Measurements from ENCODE around the gene ABCB10. TPM values are rescaled to one million over a fixed set of nuclear protein-coding genes. Genes with fewer than 3 reads are reported as not detected.
"Not testable (repeated sequence)": the region's sequence is repeated elsewhere in the genome, so short reads cannot be mapped to it uniquely, and the experiment has no call there.

The ABCB10 gene
- total and polyA plus RNA-seq, 2 donors, result 13.4 to 15.2 TPM

GRCh38 chr1:229475859-229476258, 82.6 kb downstream of the ABCB10 start:
- H3K4me3 ChIP-seq (ENCODE audit: low read length in 2 of 2); H3K9me3 ChIP-seq (ENCODE audit: control insufficient read depth in 2 of 2, insufficient read depth in 1 of 2, low read length in 1 of 2); H3K27ac ChIP-seq (ENCODE audit: low read depth in 1 of 2, low read length in 1 of 2); H3K27me3 ChIP-seq (ENCODE audit: control insufficient read depth in 2 of 2, insufficient read depth in 1 of 2, low read length in 1 of 2); DNase-seq (ENCODE audit: low read depth in 6 of 9, low spot score in 9 of 9); H3K4me1 ChIP-seq (ENCODE audit: control insufficient read depth in 2 of 2, insufficient read depth in 2 of 2, low read length in 2 of 2): not testable (repeated sequence)
- peaks cover 57 to 68% of the 10 kb centered on the region in 2 donors for H3K36me3 ChIP-seq (ENCODE audit: control insufficient read depth in 2 of 2, insufficient read depth in 2 of 2, low read length in 1 of 2)
- 94% methylated on average over 13 of the region's 13 CpGs for WGBS

- whole genome bisulfite sequencing, result 97% methylated on average over 2 of the region's 2 CpGs
- Histone ChIP-seq H3K27me3 (ENCODE audit: control insufficient read depth in 2 of 2, insufficient read depth in 1 of 2, low read length in 1 of 2) (no peaks in the 10 kb centered on the region), H3K4me1 (ENCODE audit: control insufficient read depth in 2 of 2, insufficient read depth in 2 of 2, low read length in 2 of 2) (no peaks in the 10 kb centered on the region), H3K4me3 (ENCODE audit: low read length in 2 of 2) (no peak overlapping the region), H3K36me3 (ENCODE audit: control insufficient read depth in 2 of 2, insufficient read depth in 2 of 2, low read length in 1 of 2) (peaks cover 58 to 73% of the 10 kb centered on the region in 2 donors), H3K9me3 (ENCODE audit: control insufficient read depth in 2 of 2, insufficient read depth in 1 of 2, low read length in 1 of 2) (no peaks in the 10 kb centered on the region), H3K27ac (ENCODE audit: low read depth in 1 of 2, low read length in 1 of 2) (no peak overlapping the region)
- DNase-seq (ENCODE audit: low read depth in 6 of 9, low spot score in 9 of 9), result no peak
Measured at GRCh38 chr1:229474509-229474908, 84.0 kb downstream of the ABCB10 start.

- no peak overlapping the region for H3K4me3 ChIP-seq (ENCODE audit: low read length in 2 of 2)
- H3K27me3 ChIP-seq (ENCODE audit: control insufficient read depth in 2 of 2, insufficient read depth in 1 of 2, low read length in 1 of 2), result no peaks in the 10 kb centered on the region
- H3K27ac ChIP-seq (ENCODE audit: low read depth in 1 of 2, low read length in 1 of 2), result no peak overlapping the region
- DNase-seq (ENCODE audit: low read depth in 6 of 9, low spot score in 9 of 9), result no peak
- WGBS, result 98% methylated on average over 3 of the region's 3 CpGs
- H3K9me3 ChIP-seq (ENCODE audit: control insufficient read depth in 2 of 2, insufficient read depth in 1 of 2, low read length in 1 of 2), result peaks cover 0 to 3% of the 10 kb centered on the region in 2 donors
- H3K36me3 ChIP-seq (ENCODE audit: control insufficient read depth in 2 of 2, insufficient read depth in 2 of 2, low read length in 1 of 2), result peaks cover 51 to 78% of the 10 kb centered on the region in 2 donors
- H3K4me1 ChIP-seq (ENCODE audit: control insufficient read depth in 2 of 2, insufficient read depth in 2 of 2, low read length in 2 of 2), result no peaks in the 10 kb centered on the region
Measured at GRCh38 chr1:229471175-229471574, 87.3 kb downstream of the ABCB10 start.

GRCh38 chr1:229470406-229471043, 88.0 kb downstream of the ABCB10 start:
- peak in 1 of 9 donors; percentile 7 for DNase-seq (ENCODE audit: low read depth in 6 of 9, low spot score in 9 of 9)
- Histone ChIP-seq H3K27me3 (ENCODE audit: control insufficient read depth in 2 of 2, insufficient read depth in 1 of 2, low read length in 1 of 2) (no peaks in the 10 kb centered on the region), H3K36me3 (ENCODE audit: control insufficient read depth in 2 of 2, insufficient read depth in 2 of 2, low read length in 1 of 2) (peaks cover 51 to 79% of the 10 kb centered on the region in 2 donors), H3K4me1 (ENCODE audit: control insufficient read depth in 2 of 2, insufficient read depth in 2 of 2, low read length in 2 of 2) (no peaks in the 10 kb centered on the region), H3K27ac (ENCODE audit: low read depth in 1 of 2, low read length in 1 of 2) (no peak overlapping the region), H3K4me3 (ENCODE audit: low read length in 2 of 2) (no peak overlapping the region), H3K9me3 (ENCODE audit: control insufficient read depth in 2 of 2, insufficient read depth in 1 of 2, low read length in 1 of 2) (peaks cover 0 to 3% of the 10 kb centered on the region in 2 donors)
- 84% methylated on average over 8 of the region's 8 CpGs for whole genome bisulfite sequencing

GRCh38 chr1:229466887-229467286, 91.6 kb downstream of the ABCB10 start:
- no peak overlapping the region for H3K27ac ChIP-seq (ENCODE audit: low read depth in 1 of 2, low read length in 1 of 2)
- H3K27me3 ChIP-seq (ENCODE audit: control insufficient read depth in 2 of 2, insufficient read depth in 1 of 2, low read length in 1 of 2), result no peaks in the 10 kb centered on the region
- DNase-seq (ENCODE audit: low read depth in 6 of 9, low spot score in 9 of 9), result no peak
- peaks cover 48 to 82% of the 10 kb centered on the region in 2 donors for H3K36me3 ChIP-seq (ENCODE audit: control insufficient read depth in 2 of 2, insufficient read depth in 2 of 2, low read length in 1 of 2)
- H3K9me3 ChIP-seq (ENCODE audit: control insufficient read depth in 2 of 2, insufficient read depth in 1 of 2, low read length in 1 of 2), result peaks cover 0 to 3% of the 10 kb centered on the region in 2 donors
- 97% methylated on average over 1 of the region's 1 CpG for WGBS
- no peak overlapping the region for H3K4me3 ChIP-seq (ENCODE audit: low read length in 2 of 2)
- no peaks in the 10 kb centered on the region for H3K4me1 ChIP-seq (ENCODE audit: control insufficient read depth in 2 of 2, insufficient read depth in 2 of 2, low read length in 2 of 2)

Other genes with a start within 250 kb of the ABCB10 start
- 18.7 TPM for gene CCSAP, start 215.7 kb downstream of the ABCB10 start, total RNA-seq
- gene CCSAP, start 215.7 kb downstream of the ABCB10 start, polyA plus RNA-seq, result 18.9 TPM
- 1.5 TPM for gene ACTA1, start 124.6 kb downstream of the ABCB10 start, total RNA-seq
- 6.4 TPM for gene ACTA1, start 124.6 kb downstream of the ABCB10 start, polyA plus RNA-seq
- gene NUP133, start 50.4 kb downstream of the ABCB10 start, total RNA-seq, result 38.5 TPM
- gene NUP133, start 50.4 kb downstream of the ABCB10 start, polyA plus RNA-seq, result 39.4 TPM
- gene TAF5L, start 67.4 kb upstream of the ABCB10 start, total RNA-seq, result 13.4 TPM
- 11.3 TPM for gene TAF5L, start 67.4 kb upstream of the ABCB10 start, polyA plus RNA-seq
- gene URB2, start 67.5 kb upstream of the ABCB10 start, total RNA-seq, result 7.5 TPM
- 3.7 TPM for gene URB2, start 67.5 kb upstream of the ABCB10 start, polyA plus RNA-seq